GM13976 (cell line): ENCODE data around the gene SCAP.
A peak's percentile ranks its signal among the peaks of the same experiment; 100 is the strongest.
"Not testable (repeated sequence)": the region's sequence is repeated elsewhere in the genome, so short reads cannot be mapped to it uniquely, and the experiment has no call there.

Experiments
- DNase-seq: peaks from one replicate; pipeline ENCODE4 v3.0.0; 2012; ENCODE audit warnings: low spot score
- in situ Hi-C: fragments of 300-500 bp; cut with MboI; formaldehyde crosslinking; loops from one replicate; pipeline ENCODE4 v1.12.0; 2022; ENCODE audit warnings: low sequenced_read_pairs, mixed read lengths, inconsistent platforms; ENCODE audit not compliant: unreplicated experiment
- TF ChIP-seq, protein P1 (sequence below): IDR thresholded peaks from 2 replicates; pipeline ENCODE4 v1.5.1; 2012; ENCODE audit warnings: borderline replicate concordance, mild to moderate bottlenecking; ENCODE audit not compliant: insufficient read depth; ENCODE audit errors: extremely low read depth, missing control alignments, control extremely low read depth

The SCAP gene

DNA sequence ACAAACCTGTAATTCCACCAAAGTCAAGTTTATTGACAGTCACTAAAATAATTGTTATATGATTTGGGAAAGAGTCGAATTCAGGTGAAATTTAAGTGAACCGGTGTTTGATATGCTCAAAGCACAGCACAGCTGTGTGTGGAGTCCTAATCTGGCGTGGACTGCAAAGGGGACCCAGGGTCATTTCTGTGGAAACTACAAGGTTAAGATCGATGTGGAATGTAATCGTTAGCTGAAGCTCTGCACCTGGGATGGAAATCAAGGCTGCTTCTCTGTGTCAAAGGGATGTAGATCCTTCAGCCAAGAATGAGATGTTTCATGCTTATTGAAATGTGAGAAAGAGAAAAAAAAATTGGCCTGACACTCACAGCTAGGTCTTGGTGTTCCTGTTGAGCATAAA, 39.4 kb upstream of the SCAP start:
- TF ChIP-seq, protein P1, sequence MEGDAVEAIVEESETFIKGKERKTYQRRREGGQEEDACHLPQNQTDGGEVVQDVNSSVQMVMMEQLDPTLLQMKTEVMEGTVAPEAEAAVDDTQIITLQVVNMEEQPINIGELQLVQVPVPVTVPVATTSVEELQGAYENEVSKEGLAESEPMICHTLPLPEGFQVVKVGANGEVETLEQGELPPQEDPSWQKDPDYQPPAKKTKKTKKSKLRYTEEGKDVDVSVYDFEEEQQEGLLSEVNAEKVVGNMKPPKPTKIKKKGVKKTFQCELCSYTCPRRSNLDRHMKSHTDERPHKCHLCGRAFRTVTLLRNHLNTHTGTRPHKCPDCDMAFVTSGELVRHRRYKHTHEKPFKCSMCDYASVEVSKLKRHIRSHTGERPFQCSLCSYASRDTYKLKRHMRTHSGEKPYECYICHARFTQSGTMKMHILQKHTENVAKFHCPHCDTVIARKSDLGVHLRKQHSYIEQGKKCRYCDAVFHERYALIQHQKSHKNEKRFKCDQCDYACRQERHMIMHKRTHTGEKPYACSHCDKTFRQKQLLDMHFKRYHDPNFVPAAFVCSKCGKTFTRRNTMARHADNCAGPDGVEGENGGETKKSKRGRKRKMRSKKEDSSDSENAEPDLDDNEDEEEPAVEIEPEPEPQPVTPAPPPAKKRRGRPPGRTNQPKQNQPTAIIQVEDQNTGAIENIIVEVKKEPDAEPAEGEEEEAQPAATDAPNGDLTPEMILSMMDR: no peak
- in situ Hi-C loops: no loop called here
- no peak for DNase-seq

DNA sequence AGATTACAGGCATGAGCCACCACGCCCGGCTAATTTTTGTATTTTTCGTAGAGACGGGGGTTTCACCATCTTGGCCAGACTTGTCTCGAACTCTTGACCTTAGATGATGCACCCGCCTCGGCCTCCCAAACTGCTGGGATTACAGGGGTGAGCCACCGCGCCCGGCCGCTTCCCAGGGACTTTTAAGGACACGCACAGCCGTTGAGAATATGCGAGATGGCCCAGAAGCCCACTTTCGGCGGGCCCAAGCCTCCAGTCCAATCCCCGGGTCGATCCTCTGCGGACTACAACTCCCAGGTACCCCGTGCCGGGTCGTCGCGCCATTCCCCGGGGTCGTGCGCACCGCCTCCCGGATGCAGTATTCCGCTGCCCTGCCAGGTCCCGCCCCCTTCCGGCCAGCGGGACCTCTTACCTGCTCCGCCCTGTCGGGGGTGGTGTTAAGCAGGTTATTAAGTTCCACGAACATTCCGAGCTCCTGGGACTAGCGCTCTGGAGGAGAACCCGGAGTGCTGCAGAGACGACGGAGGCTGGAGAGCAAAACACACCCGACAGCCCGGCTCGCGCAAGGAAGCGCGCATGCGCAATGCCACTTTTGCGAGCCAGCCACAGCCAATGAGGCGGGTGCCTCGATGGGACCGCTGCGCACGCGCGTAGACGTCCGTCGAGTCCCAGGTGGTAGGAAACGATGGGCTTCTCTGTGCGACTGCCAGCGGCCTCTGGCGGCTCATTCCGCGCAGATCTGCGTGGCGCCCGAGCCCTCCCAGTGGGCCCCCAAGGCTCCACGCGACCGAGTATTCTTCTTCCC, 37.6 kb upstream of the SCAP start, which contains the start of gene ELP6:
Gene ELP6 (minus strand): TSS at position 588 of the 805 bp plus-strand sequence. CDS start 122 bp downstream, at position 466.
- DNase-seq: peak; percentile 98
- in situ Hi-C loops: no loop called here
- TF ChIP-seq, protein P1: peak; percentile 88

DNA sequence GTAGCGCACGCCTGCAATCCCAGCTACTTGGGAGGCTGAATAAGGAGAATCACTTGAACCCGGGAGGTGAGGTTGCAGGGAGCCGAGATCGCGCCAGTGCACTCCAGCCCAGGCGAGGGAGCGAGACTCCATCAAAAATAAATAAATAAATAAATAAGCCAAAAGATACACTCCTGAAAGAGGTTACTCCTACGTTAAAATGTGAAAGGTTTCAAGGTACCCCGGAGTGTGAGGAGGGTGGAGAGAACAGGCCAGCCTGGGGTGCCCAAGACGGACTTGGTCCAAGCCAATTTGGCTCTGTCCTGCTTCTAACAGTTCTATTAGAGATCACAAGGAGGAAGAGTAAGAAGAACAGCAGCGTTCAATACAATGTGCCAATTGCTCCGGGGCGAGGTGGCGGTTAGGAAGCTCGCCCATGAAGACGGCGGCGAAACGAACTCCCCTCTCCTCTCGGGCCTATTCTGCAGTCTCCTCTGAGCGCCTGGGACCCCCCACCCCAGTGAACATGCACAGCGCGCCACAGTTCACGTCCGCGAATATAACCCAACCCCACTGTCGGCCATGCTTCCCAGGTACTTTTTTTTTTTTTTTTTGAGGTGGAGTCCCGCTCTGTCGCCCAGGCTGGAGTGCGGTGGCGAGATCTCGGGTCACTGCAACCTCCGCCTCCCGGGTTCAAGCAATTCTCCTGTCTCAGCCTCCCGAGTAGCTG, 36.8 kb upstream of the SCAP start:
- in situ Hi-C loops: no loop called here
- TF ChIP-seq, protein P1: no peak
- DNase-seq: no peak

DNA sequence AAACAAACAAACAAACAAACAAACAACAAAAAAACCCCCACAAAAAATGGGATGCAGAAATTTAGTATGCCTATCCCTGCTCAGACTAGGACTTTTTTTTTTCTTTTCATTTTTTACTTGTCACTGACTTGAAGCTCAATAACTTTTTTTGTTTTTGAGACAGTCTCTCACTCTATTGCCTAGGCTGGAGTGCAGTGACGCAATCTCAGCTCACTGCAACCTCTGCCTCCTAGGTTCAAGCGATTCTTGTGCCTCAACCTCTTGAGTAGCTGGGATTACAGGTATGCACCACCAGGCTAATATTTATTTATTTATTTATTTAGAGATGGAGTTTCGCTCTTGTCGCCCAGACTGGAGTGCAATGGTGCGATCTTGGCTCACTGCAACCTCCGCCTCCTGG, 29.5 kb upstream of the SCAP start:
- DNase-seq, in situ Hi-C loops: not testable (repeated sequence)

DNA sequence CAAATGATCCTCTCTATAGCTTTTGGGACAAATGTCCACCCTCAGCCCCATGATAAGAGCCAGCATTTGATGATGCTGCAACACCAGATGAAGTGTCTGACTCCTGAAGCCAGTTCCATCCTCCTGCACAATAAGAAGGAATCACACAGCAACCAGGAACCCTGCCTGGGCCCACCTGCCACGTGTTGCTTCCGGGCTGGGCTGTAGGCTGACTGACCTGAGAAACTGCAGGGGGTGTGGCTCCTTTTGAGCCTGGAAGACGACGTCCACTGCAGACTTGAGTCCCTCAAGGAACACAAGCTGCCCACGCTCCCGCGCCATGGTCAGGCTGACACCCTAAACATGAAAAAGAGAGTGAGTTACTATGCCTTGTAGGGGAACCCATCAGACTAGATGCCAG, 28.4 kb upstream of the SCAP start:
- in situ Hi-C loops: no loop called here
- TF ChIP-seq, protein P1: no peak
- no peak for DNase-seq

DNA sequence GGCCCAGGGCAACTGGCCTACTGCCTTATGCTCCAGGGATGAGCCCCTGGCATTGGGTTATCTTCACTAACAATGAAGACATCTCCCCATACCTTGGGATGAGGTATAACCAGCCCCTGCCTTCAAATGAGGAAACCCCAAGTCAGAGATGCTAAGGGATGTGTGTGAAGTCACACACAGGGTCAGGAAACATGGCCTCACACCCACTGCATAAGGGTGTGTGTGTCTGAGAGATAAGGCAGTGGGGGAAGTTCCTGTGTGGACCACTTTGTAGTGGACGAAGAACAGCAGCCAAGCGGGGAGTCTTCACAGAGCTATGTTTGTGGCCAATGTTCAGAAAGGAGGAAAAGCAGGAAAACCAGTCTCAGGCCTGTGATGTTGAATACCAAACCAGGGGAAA, 27.3 kb upstream of the SCAP start:
- in situ Hi-C loops: no loop called here
- DNase-seq: no peak
- TF ChIP-seq, protein P1: no peak

DNA sequence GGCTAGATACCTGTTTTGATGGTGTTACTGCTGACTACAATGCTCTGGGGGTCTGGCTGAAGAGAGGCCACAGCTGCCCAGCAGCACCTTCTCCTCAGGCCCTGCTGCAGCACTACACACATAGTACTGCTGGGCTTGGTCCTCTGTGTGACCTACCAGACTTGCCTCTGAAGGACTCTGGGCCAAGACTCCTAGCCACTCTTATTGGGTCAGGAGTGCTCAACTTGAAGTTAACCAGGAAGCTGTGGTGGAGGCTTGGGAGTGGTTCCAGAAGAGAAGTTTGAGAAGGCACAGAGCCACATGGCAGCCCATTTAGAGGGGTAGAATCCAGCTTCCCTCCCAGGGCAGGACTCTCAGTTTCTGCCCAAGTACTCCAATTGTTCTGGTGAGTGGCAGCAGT, 21.2 kb upstream of the SCAP start:
- DNase-seq: no peak
- TF ChIP-seq, protein P1: no peak
- in situ Hi-C loops: no loop called here
